Breast epithelium (tissue), 3 donors: ENCODE results near the gene TNS1.

ENCODE experiments used
- POLR2A ChIP-seq: fragments of 450-650 bp; IDR thresholded peaks from one replicate; pipeline ENCODE4 v1.6.1; 2016; ENCODE audit warnings: antibody characterized with exemption, mild to moderate bottlenecking, moderate library complexity
- TF ChIP-seq, protein P1 (sequence below), 3 donors: fragments of 450-650 bp; IDR thresholded peaks; one replicate each; pipeline ENCODE4 v1.5.1; 2016 to 2017; ENCODE audit warnings: antibody characterized with exemption in 3 of 3, mild to moderate bottlenecking in 3 of 3, moderate library complexity in 3 of 3

- no peak for TF ChIP-seq POLR2A
- TF ChIP-seq, protein P1, sequence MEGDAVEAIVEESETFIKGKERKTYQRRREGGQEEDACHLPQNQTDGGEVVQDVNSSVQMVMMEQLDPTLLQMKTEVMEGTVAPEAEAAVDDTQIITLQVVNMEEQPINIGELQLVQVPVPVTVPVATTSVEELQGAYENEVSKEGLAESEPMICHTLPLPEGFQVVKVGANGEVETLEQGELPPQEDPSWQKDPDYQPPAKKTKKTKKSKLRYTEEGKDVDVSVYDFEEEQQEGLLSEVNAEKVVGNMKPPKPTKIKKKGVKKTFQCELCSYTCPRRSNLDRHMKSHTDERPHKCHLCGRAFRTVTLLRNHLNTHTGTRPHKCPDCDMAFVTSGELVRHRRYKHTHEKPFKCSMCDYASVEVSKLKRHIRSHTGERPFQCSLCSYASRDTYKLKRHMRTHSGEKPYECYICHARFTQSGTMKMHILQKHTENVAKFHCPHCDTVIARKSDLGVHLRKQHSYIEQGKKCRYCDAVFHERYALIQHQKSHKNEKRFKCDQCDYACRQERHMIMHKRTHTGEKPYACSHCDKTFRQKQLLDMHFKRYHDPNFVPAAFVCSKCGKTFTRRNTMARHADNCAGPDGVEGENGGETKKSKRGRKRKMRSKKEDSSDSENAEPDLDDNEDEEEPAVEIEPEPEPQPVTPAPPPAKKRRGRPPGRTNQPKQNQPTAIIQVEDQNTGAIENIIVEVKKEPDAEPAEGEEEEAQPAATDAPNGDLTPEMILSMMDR (IDR thresholded peaks at IDR 0.05): no peak
Measured at GRCh38 chr2:217868265-217868892, 134.4 kb downstream of the TNS1 start.
